ENCODE results near the gene TFEB. TPM values are rescaled to one million over a fixed set of nuclear protein-coding genes. Genes with fewer than 3 reads are reported as not detected.

Gene TFEB
- total RNA-seq, 2 donors from 2014 or later: 16.9 to 21.7 TPM

- no peaks in the 10 kb centered on the region for H3K4me1 ChIP-seq
- no peak for TF ChIP-seq CTCF (IDR thresholded peaks at IDR 0.05)
- no peak overlapping the region for H3K9ac ChIP-seq (ENCODE audit: low read depth in 2 of 2, low read length in 2 of 2)
- no peaks in the 10 kb centered on the region for H3K9me3 ChIP-seq
- intact Hi-C loops (cut with DNase I): no loop called here
- H3K27ac ChIP-seq: no peak overlapping the region
- H3K4me3 ChIP-seq: no peak overlapping the region
- DNase-seq: no peak
- H3K36me3 ChIP-seq: no peaks in the 10 kb centered on the region
- H3K27me3 ChIP-seq: no peaks in the 10 kb centered on the region
Observed at GRCh38 chr6:41668968-41669367, 66.4 kb downstream of the TFEB start.

- TF ChIP-seq CTCF (IDR thresholded peaks at IDR 0.05): no peak
- H3K27ac ChIP-seq: no peak overlapping the region
Observed at GRCh38 chr6:41667195-41667594, 68.2 kb downstream of the TFEB start.

GRCh38 chr6:41664271-41664670 is 71.1 kb downstream of the TFEB start:
- no peak overlapping the region for H3K27ac ChIP-seq
- no peaks in the 10 kb centered on the region for H3K4me1 ChIP-seq
- no peak for TF ChIP-seq CTCF (IDR thresholded peaks at IDR 0.05)
- H3K27me3 ChIP-seq: no peaks in the 10 kb centered on the region
- DNase-seq: no peak
- no peak overlapping the region for H3K4me3 ChIP-seq
- no peaks in the 10 kb centered on the region for H3K9me3 ChIP-seq
- no peak overlapping the region for H3K9ac ChIP-seq (ENCODE audit: low read depth in 2 of 2, low read length in 2 of 2)
- intact Hi-C loops (cut with DNase I): no loop called here
- H3K36me3 ChIP-seq: no peaks in the 10 kb centered on the region

More at GRCh38 chr6:41667195-41667594, 68.2 kb downstream of the TFEB start:
- no peaks in the 10 kb centered on the region for H3K4me1 ChIP-seq
- no peak overlapping the region for H3K4me3 ChIP-seq
- H3K9me3 ChIP-seq: no peaks in the 10 kb centered on the region
- H3K36me3 ChIP-seq: no peaks in the 10 kb centered on the region
- no peaks in the 10 kb centered on the region for H3K27me3 ChIP-seq
- DNase-seq: no peak
- no peak overlapping the region for H3K9ac ChIP-seq (ENCODE audit: low read depth in 2 of 2, low read length in 2 of 2)
- intact Hi-C loops (cut with DNase I): no loop called here

GRCh38 chr6:41663568-41663967 is 71.8 kb downstream of the TFEB start:
- Histone ChIP-seq H3K9ac (ENCODE audit: low read depth in 2 of 2, low read length in 2 of 2) (no peak overlapping the region), H3K36me3 (no peaks in the 10 kb centered on the region), H3K27me3 (no peaks in the 10 kb centered on the region), H3K4me3 (no peak overlapping the region), H3K27ac (no peak overlapping the region), H3K4me1 (no peaks in the 10 kb centered on the region), H3K9me3 (no peaks in the 10 kb centered on the region)
- intact Hi-C loops (cut with DNase I): no loop called here
- no peak for TF ChIP-seq CTCF (IDR thresholded peaks at IDR 0.05)
- DNase-seq: no peak

GRCh38 chr6:41659935-41660334 is 75.5 kb downstream of the TFEB start:
- DNase-seq: no peak

More at GRCh38 chr6:41659935-41660334, 75.5 kb downstream of the TFEB start:
- Histone ChIP-seq H3K4me3 (no peak overlapping the region), H3K27me3 (no peaks in the 10 kb centered on the region), H3K27ac (no peak overlapping the region), H3K9ac (ENCODE audit: low read depth in 2 of 2, low read length in 2 of 2) (no peak overlapping the region), H3K36me3 (no peaks in the 10 kb centered on the region), H3K9me3 (no peaks in the 10 kb centered on the region), H3K4me1 (no peaks in the 10 kb centered on the region)
- no peak for TF ChIP-seq CTCF (IDR thresholded peaks at IDR 0.05)
- intact Hi-C loops (cut with DNase I): no loop called here
